Measurements from ENCODE around the gene ZNF260.
"Not testable (repeated sequence)": the region's sequence is repeated elsewhere in the genome, so short reads cannot be mapped to it uniquely, and the experiment has no call there.

The ZNF260 gene

GRCh38 chr19:36528194-36528920, at the start of gene ZNF260:
ZNF260 (minus strand) TSS chr19:36528271; CDS start chr19:36515238, 13,033 bp downstream.
- peak; percentile 95 for DNase-seq

GRCh38 chr19:36577271-36577996, 49.4 kb upstream of the ZNF260 start:
- no peak for DNase-seq

GRCh38 chr19:36574741-36575140, 46.7 kb upstream of the ZNF260 start:
- no peak for DNase-seq

- DNase-seq: no peak
These were observed 46.0 kb upstream of the ZNF260 start for GRCh38 chr19:36573895-36574720.

DNA sequence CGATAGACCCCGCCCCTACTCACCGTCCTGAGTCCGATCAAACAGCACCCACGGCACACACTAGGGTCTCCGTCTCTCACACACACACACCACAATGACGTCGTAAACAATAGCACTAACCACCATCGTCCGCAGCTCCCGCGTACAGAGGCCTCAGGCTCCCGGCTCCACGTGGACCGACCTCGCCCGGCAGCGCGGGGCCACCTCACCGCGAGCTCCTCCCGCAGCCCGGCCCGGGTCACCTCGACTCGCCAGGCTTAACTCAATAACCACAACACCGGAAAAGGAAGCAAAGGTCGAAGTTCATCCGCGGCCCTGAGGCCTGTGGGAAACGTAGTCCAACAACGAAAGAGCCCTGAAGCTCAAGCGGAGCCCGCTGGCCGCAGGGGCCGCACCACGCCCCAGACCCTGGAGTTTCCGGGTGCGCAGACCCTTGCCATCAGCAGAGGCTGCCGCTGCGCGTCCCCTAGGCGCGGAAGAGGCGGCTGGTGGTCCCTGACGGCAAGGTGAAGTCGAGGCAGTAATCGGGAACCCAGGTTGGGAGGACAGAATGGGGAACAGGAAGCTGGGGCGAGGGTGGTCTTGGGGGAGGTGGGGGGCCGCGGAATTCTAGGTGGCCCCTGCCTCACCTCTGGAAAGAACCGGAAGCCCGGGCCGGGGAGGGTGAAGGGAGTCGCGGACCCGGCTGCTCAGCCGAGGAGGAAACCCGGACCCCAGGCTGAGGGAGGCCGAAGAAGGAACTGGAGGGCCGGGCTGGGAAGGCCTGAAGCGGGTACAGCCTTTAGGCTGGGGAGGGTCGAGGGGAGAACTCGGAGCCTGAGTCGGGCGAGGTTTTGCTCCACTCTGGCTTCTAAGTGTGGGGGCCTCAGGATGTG, 45.2 kb upstream of the ZNF260 start, which contains the start of gene ZNF529:
ZNF529 (minus strand) TSS at position 273 of the 875 bp plus-strand sequence. CDS start 946 bp downstream, outside the sequence.
- peak; percentile 89 to 90 for DNase-seq

DNA sequence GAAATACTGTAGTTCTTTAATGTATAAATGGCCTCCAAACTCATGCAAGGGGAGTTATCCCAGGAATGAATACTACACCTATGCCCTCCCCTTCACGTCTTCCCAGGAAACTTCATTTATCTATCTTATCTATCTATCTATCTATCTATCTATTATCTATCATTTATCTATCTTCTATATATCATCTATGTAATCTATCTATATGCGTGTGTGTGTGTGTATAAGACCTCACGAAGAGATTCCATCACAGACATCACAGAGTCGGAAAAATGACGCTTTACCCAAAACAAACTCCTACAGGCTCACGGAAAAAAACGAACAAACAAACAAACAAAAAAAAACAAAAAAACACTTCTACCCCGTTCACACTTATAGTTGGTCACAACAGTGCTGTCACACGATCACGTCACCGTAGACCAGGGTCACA, 44.5 kb upstream of the ZNF260 start:
- DNase-seq: no peak

- no peak for DNase-seq
These were observed 36.3 kb upstream of the ZNF260 start for GRCh38 chr19:36564391-36564790.

- no peak for DNase-seq
These were observed 19.1 kb upstream of the ZNF260 start for GRCh38 chr19:36547001-36547732.

DNA sequence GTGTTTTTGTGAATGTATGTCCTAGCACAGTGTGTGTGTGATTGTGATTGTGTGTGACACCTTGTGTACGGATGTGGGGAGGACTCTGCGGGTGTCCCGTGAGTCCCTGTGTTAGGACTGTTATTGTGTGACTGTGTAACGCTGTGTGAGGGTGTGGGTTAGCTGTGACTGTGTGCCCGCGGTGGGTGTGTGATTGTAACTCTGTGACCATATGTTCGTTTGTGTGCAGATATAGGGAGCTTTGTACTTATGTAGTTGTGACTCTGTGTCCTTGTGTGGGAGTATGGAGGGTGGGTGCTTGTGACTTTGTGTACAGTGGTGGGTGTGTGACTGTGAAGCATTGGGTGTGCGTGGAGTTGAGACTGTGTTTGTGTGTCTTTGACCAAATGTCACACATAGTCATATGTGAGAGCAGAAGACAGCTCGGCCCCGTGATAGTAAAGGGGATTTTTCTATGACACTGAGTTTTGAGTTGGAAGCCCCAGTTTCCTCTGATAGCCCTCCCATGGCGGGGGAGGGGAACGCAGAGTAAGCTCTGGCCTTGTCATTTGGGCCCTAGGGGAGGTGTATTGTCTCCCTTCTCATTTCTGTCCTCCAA, 949 bp upstream of the ZNF260 start:
- DNase-seq: peak; percentile 43 to 46

DNA sequence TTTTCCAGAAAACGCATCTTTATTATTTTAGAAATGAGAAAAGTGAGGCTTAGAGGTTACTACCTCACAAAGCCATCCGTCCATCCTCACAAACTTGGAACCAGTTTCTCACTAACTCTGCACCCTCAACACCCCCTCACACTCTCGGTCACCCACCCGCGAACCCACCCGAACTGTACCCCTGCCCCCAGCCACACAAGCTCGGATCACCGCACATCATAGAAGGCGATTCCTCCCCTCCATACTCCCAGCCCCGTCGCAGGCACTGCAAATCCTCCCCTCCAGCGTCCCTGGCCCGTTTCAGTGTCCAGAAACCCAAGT, 238 bp downstream of the ZNF260 start:
- no peak for DNase-seq

DNA sequence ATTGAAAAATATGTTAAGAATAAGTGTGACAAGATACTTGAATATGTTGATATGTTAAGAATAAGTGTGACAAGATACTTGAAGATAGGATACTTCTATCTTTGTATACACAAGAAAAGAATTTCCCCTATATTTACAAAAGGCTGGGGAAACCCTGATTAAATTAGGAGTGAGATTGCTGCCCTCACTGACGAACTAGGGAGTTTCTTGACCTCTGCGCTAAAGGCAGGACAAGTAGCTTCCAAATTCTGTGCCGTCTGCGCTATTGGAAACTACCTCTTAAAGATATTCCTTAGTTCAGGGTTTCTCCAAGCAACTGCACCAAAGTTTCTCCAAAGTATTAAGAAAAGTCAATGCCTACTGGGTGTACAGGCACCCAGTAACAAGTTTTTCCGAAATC, 730 bp downstream of the ZNF260 start:
- DNase-seq: no peak

GRCh38 chr19:36526581-36526980, 1.5 kb downstream of the ZNF260 start:
- DNase-seq: no peak

DNA sequence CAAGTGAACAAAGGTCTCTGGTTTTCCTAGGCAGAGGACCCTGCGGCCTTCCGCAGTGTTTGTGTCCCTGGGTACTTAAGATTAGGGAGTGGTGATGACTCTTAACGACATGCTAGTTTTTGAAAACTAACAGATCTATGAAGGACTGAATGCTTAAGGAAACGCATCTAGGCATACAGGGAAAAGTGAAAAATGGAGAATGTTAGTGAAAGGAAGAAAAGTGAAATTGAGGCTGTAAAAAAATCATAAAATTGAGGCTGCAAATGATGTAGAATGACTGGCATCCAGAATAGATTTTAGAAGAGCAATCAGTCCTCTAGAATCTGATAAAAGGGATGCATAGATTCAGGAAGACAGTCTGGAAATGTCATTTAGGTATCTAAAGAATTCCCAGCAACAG, 3.5 kb downstream of the ZNF260 start:
- no peak for DNase-seq

GRCh38 chr19:36514012-36514612, 14.0 kb downstream of the ZNF260 start:
- DNase-seq: no peak

DNA sequence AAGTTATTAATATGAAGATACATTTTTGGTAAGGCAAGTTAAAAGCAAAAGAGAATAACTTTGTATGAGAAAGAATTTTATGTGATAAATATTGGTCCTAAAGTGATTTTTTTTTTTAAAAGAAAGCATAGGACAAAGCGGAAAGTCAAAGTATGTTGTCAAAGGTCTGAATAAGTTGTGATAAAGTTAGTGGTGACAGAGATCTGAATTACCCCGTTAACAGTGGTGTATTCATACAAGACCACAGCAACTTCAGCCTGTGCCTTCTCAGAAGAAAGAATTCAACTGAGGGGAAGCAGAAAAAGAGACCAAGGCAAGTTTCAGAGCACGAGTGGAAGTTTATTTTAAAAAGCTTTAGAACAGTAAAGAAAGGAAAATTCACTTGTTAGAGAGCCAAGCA, 19.7 kb downstream of the ZNF260 start:
- DNase-seq: no peak

DNA sequence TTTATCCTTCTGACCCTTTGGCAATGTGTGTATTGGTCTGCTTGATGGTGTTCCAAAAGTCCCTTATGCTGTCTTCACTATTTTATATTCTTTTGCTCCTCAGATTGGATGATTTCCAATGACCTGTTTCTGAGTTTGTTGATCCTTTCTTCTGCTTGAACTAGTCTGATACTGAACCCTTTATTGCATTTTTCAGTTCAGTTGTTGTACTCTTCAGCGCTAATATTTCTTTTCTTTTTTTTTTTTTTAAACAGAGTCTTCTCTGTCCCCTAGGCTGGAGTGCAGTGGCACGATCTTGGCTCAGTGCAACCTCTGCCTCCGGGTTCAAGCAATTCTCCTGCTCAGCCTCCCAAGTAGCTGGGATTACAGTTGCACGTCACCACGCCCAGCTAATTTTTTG, 26.1 kb downstream of the ZNF260 start:
- no peak for DNase-seq

DNA sequence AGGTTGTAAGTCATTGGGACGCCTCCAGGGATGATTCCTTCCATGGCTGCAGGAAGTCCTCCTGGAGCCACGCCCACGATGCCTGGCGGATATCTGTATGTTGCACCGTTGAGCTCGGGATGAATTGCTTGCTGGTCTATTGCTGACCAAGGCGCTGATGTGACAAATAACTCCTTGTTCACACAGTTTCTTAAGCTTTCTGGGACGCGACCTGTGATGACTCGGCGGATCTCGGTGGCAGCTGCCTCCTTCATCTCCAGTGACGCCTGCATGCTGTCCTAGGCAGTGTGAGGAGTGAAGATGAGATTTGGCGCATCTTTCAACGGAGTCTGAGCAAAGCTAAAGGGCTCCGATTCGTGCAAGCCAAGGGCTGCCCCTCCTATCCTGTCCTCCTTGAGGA, 31.1 kb downstream of the ZNF260 start:
- DNase-seq: no peak

GRCh38 chr19:36492689-36493453, 35.2 kb downstream of the ZNF260 start:
- DNase-seq: peak; percentile 41 to 49

- DNase-seq: not testable (repeated sequence)
These were observed 37.2 kb downstream of the ZNF260 start for GRCh38 chr19:36490846-36491245.

GRCh38 chr19:36489920-36490415, 38.1 kb downstream of the ZNF260 start:
- no peak for DNase-seq
